GM19238 (cell line): ENCODE results near the gene PPM1H.
A peak's percentile ranks its signal among the peaks of the same experiment; 100 is the strongest.

Experiments
- DNase-seq: peaks from one replicate; pipeline ENCODE4 v3.0.0; 2011; ENCODE audit warnings: low spot score; ENCODE audit not compliant: insufficient read length

PPM1H gene

GRCh38 chr12:62654326-62655241 lies 280.4 kb downstream of the PPM1H start:
- no peak for DNase-seq

- no peak for DNase-seq
Observed at GRCh38 chr12:62653740-62654139, 281.2 kb downstream of the PPM1H start.

GRCh38 chr12:62653304-62653703 lies 281.6 kb downstream of the PPM1H start:
- no peak for DNase-seq

- no peak for DNase-seq
Observed at GRCh38 chr12:62651138-62651537, 283.8 kb downstream of the PPM1H start.

- DNase-seq: no peak
Observed at GRCh38 chr12:62649412-62650138, 285.4 kb downstream of the PPM1H start.

- DNase-seq: no peak
Observed at GRCh38 chr12:62647586-62647985, 287.4 kb downstream of the PPM1H start.

- DNase-seq: no peak
Observed at GRCh38 chr12:62646566-62646965, 288.4 kb downstream of the PPM1H start.

- no peak for DNase-seq
Observed at GRCh38 chr12:62643486-62643885, 291.5 kb downstream of the PPM1H start.

- no peak for DNase-seq
Observed at GRCh38 chr12:62642486-62642885, 292.5 kb downstream of the PPM1H start.

- peak; percentile 18 for DNase-seq
Observed at GRCh38 chr12:62640910-62641448, 294.0 kb downstream of the PPM1H start.

GRCh38 chr12:62637679-62638078 lies 297.3 kb downstream of the PPM1H start:
- DNase-seq: no peak

GRCh38 chr12:62635649-62636048 lies 299.3 kb downstream of the PPM1H start:
- DNase-seq: no peak

- DNase-seq: peak; percentile 18
Observed at GRCh38 chr12:62632411-62632918, 302.5 kb downstream of the PPM1H start.

- DNase-seq: peak; percentile 40
Observed at GRCh38 chr12:62631471-62632410, 303.2 kb downstream of the PPM1H start.

- no peak for DNase-seq
Observed at GRCh38 chr12:62629971-62630739, 304.8 kb downstream of the PPM1H start.

GRCh38 chr12:62629413-62629812 lies 305.5 kb downstream of the PPM1H start:
- DNase-seq: no peak

- no peak for DNase-seq
Observed at GRCh38 chr12:62627181-62627580, 307.8 kb downstream of the PPM1H start.

GRCh38 chr12:62625228-62625627 lies 309.7 kb downstream of the PPM1H start:
- DNase-seq: no peak

- DNase-seq: no peak
Observed at GRCh38 chr12:62622177-62622576, 312.8 kb downstream of the PPM1H start.

GRCh38 chr12:62621101-62621638 lies 313.8 kb downstream of the PPM1H start:
- no peak for DNase-seq
